ENCODE results near the gene NSUN6.

GRCh38 chr10:18649364-18649959 is 1.9 kb downstream of the NSUN6 start:
- TF ChIP-seq EZH2 (IDR thresholded peaks at IDR 0.05): no peak
- no peak for TF ChIP-seq POLR2AphosphoS5 (IDR thresholded peaks at IDR 0.05; ENCODE audit: borderline replicate concordance, low read depth, low read length)
- TF ChIP-seq FOXP2 (optimal IDR thresholded peaks at IDR 0.05; ENCODE audit: control extremely low read depth, extremely low read length, insufficient read depth): no peak
